ENCODE results near the gene PRR3. TPM values are rescaled to one million over a fixed set of nuclear protein-coding genes. Genes with fewer than 3 reads are reported as not detected.

Gene PRR3
- total and polyA plus RNA-seq, 8 donors, result 5.7 to 44.1 (median 36.1) TPM

DNA sequence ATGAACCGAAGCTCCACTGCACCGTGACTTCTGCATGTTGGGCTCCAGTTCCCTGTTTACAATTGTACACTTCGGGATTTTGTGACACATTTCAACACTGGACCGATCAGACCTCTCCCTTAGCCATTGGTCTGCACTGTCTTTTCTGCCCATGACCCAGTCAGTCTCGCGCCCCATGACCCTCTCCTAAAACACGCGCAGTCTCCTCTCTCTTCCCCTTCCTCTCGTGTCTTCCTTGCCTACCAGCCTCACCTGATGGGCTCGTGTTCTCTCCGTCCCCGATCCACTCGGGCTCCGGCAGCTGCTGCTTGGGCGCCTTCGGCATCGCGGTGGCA lies 13.6 kb downstream of the PRR3 start:
- ATAC-seq, result peak; percentile 23
- TF ChIP-seq, protein P1, sequence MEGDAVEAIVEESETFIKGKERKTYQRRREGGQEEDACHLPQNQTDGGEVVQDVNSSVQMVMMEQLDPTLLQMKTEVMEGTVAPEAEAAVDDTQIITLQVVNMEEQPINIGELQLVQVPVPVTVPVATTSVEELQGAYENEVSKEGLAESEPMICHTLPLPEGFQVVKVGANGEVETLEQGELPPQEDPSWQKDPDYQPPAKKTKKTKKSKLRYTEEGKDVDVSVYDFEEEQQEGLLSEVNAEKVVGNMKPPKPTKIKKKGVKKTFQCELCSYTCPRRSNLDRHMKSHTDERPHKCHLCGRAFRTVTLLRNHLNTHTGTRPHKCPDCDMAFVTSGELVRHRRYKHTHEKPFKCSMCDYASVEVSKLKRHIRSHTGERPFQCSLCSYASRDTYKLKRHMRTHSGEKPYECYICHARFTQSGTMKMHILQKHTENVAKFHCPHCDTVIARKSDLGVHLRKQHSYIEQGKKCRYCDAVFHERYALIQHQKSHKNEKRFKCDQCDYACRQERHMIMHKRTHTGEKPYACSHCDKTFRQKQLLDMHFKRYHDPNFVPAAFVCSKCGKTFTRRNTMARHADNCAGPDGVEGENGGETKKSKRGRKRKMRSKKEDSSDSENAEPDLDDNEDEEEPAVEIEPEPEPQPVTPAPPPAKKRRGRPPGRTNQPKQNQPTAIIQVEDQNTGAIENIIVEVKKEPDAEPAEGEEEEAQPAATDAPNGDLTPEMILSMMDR (IDR thresholded peaks at IDR 0.05), result no peak
- Histone ChIP-seq H3K9me3 (no peaks in the 10 kb centered on the region), H3K4me1 (peaks cover 10 to 49% of the 10 kb centered on the region in 2 donors), H3K4me3 (peak overlapping the region; percentile 64 to 74), H3K27me3 (no peaks in the 10 kb centered on the region), H3K36me3 (peaks cover 0 to 13% of the 10 kb centered on the region in 2 donors), H3K27ac (peak overlapping the region; percentile 81 to 87)
- intact Hi-C loops (cut with DNase I), result no loop called here
- no peak for DNase-seq

- ATAC-seq, result peak; percentile 100
- intact Hi-C loops (cut with DNase I), result no loop called here
- TF ChIP-seq, protein P1 (IDR thresholded peaks at IDR 0.05), result no peak
These were observed 14.1 kb downstream of the PRR3 start, which contains the start of gene ABCF1 for GRCh38 chr6:30571075-30571761. ABCF1 (plus strand) TSS chr6:30571442; CDS start chr6:30571488, 46 bp downstream.

GRCh38 chr6:30571762-30572082 lies 14.6 kb downstream of the PRR3 start:
- TF ChIP-seq, protein P1 (IDR thresholded peaks at IDR 0.05), result no peak
- intact Hi-C loops (cut with DNase I), result no loop called here
- Histone ChIP-seq H3K27ac (peak overlapping the region; percentile 81 to 87), H3K27me3 (no peaks in the 10 kb centered on the region), H3K36me3 (peaks cover 0 to 20% of the 10 kb centered on the region in 2 donors), H3K4me3 (peak overlapping the region; percentile 64 to 74), H3K4me1 (peaks cover 10 to 49% of the 10 kb centered on the region in 2 donors), H3K9me3 (no peaks in the 10 kb centered on the region)
- DNase-seq (no peak), ATAC-seq (no peak)

More at GRCh38 chr6:30571075-30571761, 14.1 kb downstream of the PRR3 start, which contains the start of gene ABCF1:
- Histone ChIP-seq H3K9me3 (no peaks in the 10 kb centered on the region), H3K4me1 (peaks cover 10 to 49% of the 10 kb centered on the region in 2 donors), H3K27ac (peak within 1 kb of the TSS; percentile 81 to 87), H3K36me3 (peaks cover 0 to 15% of the 10 kb centered on the region in 2 donors), H3K4me3 (peak within 1 kb of the TSS; percentile 64 to 74), H3K27me3 (no peaks in the 10 kb centered on the region)
- peak; percentile 98 to 100 (median 100) for DNase-seq

DNA sequence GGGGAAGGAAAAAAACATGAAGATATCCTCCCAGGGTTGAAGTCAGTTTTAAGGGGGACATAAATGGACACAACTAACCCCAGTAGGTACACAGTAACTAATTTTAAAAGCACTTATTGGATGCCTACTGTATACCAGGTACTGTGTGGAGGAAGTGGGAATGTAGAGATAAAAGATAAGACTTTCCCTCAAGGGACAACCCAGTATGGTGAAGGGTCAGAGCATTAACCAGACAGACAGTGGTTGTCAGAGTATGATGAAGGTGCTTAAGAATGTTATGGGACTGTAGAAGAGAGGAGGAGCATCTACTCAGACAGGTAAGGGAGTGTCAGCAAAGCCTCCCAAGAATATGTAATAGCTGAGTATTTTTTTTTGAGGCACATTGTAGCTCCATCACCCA lies 15.1 kb downstream of the PRR3 start:
- Histone ChIP-seq H3K9me3 (no peaks in the 10 kb centered on the region), H3K4me3 (peak overlapping the region; percentile 64 to 74), H3K27me3 (no peaks in the 10 kb centered on the region), H3K27ac (peak overlapping the region; percentile 81 to 87), H3K4me1 (peaks cover 10 to 49% of the 10 kb centered on the region in 2 donors), H3K36me3 (peaks cover 0 to 23% of the 10 kb centered on the region in 2 donors)
- ATAC-seq (no peak), DNase-seq (no peak)
- intact Hi-C loops (cut with DNase I), result no loop called here
- TF ChIP-seq, protein P1 (IDR thresholded peaks at IDR 0.05), result no peak

- Histone ChIP-seq H3K27me3 (no peaks in the 10 kb centered on the region), H3K4me3 (peak overlapping the region in 1 of 2 donors; percentile 74), H3K4me1 (peaks cover 10 to 49% of the 10 kb centered on the region in 2 donors), H3K36me3 (peaks cover 0 to 32% of the 10 kb centered on the region in 2 donors), H3K27ac (no peak overlapping the region), H3K9me3 (no peaks in the 10 kb centered on the region)
- TF ChIP-seq, protein P1 (IDR thresholded peaks at IDR 0.05), result no peak
- ATAC-seq, result no peak
- intact Hi-C loops (cut with DNase I), result no loop called here
- no peak for DNase-seq
These were observed 16.0 kb downstream of the PRR3 start for GRCh38 chr6:30573113-30573512.
